HUDEP-2 (cell line): ENCODE results near the gene KCNG2.
"Not testable (repeated sequence)": the region's sequence is repeated elsewhere in the genome, so short reads cannot be mapped to it uniquely, and the experiment has no call there.

Source experiments
- DNase-seq, 76 experiments: peaks; one replicate each; lab custom pipeline; 2025; ENCODE audit not compliant: unreplicated experiment in 76 of 76; lab: John Stamatoyannopoulos, UW

KCNG2 gene

GRCh38 chr18:79849328-79850207 is 51.8 kb downstream of the KCNG2 start:
- DNase-seq: no peak

GRCh38 chr18:79850731-79851130 is 53.0 kb downstream of the KCNG2 start:
- DNase-seq: no peak

DNA sequence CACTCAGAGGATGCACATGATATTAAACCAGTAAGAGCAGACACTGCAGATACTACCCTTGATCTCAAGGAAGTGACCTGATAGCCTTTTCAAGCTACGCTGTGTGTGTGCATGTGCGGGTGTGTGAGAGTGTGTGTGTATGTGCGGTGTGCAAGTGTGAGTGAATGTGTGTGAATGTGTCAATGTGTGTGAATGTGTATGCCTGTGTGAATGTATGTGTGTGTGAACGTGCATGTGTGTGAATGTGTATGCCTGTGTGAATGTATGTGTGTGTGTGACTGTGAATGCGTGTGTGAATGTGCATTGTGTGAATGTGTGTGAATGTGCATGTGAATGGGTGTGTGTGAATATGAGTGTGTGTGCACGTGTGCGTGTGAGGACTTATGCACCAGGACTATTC is 53.8 kb downstream of the KCNG2 start:
- no peak for DNase-seq

- DNase-seq: no peak
Observed at GRCh38 chr18:79851950-79852349, 54.2 kb downstream of the KCNG2 start.

DNA sequence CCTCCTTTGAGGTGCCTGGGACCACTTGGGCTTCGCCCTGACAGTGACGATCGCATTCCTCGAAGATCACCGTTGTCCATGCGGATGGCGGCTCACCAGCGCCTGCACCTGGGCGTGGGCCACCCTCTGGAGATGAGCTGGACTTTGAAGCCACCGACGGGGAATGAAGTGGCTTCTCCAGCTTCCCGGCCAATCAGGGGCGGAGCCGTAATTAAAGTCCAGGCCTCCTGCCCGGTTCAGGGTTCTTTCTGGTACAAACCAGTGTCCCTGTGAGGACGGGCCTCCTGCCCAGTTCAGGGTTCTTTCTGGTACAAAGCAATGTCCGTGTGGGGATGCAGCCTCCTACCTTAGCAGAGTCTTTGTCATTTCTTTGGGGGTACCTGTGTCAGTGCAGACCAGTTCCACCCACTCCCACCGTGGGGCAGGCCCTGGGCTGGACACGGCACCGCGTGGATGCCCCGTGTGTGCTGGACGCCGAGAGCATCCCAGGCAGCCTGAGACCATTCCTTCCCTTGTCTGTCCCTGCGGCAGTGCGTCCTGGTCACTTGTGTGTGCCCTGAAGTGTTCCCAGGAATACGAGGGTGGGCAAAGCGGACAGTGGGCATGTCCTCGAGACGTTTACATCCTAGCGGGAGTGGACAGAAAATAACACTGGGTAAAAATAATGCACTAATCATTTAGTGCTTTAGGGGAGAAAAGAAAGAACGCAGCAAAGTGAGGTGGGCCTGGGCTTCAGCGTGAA is 55.0 kb downstream of the KCNG2 start:
- no peak for DNase-seq

- DNase-seq: no peak
Observed at GRCh38 chr18:79853303-79853992, 55.7 kb downstream of the KCNG2 start.

DNA sequence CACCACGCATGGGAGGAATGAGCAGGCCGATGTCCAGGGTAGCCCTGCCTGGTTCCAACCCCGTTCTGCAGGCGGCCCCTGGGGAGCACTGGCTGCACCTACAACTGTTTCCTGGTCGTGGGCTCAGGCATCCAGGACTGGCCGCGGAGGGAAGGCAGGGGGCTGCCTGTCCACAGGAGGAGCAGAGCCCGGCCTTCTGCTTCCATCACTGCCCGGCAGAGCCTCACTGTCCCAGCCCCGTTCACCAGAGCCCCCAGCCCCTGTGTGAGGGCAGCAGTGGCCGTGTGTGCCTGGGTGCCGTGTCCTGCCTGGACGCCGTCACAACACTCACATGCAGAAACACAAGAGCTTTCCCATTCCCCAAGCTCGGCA is 56.2 kb downstream of the KCNG2 start:
- no peak for DNase-seq

DNA sequence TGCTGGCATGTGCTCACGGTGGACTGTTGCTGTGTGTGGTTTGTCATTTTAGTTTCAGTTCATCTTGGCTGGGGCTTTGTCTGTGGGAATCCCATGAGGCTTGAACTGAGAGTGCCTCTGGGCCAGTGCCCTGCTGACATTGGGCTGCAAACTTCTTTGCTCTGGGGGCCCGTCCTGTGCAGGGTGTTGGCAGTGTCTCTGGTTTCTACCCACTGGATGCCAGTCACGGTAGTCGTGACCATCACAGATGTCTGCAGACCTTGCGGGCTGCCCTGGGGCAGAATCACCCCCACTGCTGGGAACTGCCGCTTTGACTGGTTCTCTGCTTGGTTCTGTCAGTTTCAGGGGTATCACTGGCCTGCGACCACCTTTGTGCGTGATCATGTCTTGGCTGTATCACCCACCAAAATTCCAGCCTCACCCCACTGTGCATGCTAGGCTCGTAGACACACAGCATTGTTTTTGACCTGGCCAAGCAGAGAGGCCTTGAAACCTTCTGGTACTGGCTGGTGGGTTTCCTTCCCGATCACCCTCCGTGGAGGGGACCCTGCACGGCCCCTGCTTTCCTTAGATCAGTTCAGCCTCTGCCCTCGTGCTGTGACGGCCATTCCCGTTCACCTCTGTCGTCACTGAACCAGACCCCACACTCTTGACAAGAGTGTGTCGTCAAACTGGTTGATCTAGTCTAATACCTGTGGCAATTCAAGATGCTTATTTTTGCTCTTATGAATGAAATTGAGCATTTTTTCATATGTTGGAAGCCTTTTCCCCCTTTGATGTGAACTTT is 57.6 kb downstream of the KCNG2 start:
- DNase-seq: no peak

GRCh38 chr18:79856119-79857007 is 58.6 kb downstream of the KCNG2 start:
- no peak for DNase-seq

DNA sequence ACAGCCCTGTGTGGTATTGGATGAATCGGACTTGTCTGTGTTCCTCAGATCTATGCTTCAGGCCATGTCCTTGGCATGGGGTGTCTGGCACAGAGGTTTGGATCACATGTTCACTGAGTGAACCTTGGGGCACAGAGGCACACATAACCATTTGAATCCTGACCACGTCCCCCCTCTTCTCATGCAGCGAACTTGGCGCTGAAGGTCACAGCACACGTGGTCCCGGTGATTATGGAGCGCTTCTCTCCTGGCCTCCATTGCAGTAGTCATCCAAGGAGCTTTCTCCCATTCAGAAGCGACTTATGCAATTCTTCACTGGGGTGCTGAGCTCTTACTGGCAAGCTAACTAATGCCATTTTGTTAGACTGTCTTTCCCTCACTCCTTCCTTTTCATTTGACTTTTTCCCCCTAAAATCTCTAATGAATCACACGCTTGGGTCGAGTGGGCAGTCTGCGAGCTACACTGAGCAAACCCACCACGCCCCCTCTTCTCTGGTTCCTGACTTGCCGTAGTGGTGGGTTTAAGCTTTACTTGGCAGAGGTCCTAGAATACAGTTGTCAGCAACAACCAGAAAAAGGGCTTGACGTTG is 59.4 kb downstream of the KCNG2 start:
- no peak for DNase-seq

DNA sequence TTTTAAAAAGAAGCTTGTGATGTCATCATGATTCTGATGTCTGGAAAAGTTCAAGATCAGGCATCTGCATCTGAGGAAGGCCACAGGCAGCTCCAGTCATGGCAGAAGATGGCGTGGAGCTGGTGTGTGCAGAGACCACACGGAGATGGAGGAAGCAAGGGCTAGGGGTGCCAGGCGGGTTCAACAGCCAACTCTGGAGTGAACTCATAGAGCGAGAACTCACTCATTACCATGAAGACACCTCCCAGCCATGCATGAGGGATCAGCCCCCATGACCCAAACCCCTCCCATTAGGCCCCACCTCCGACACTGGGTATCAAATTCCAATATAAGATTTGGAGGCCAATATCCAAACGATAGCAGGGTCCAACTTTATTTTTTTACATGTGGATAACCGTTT is 61.6 kb downstream of the KCNG2 start:
- no peak for DNase-seq

DNA sequence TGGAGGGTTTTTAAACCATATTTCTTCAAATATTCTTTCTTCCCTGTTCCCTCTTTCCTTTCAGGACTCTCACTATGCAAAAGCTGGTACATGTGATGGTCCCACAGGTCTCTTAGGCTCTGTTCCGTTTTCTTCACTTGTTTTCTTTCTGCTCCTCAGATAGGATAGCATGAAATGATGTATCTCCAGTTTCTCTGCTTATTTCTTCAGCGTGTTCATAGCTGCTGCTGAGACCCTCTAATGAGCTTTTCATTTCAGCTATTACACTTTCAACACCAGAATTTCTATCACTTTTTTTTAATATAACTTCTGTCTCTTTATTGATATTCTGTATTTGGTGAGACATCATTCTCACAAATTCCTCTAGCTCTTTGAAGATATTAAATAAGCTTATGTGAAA is 63.9 kb downstream of the KCNG2 start:
- no peak for DNase-seq

DNA sequence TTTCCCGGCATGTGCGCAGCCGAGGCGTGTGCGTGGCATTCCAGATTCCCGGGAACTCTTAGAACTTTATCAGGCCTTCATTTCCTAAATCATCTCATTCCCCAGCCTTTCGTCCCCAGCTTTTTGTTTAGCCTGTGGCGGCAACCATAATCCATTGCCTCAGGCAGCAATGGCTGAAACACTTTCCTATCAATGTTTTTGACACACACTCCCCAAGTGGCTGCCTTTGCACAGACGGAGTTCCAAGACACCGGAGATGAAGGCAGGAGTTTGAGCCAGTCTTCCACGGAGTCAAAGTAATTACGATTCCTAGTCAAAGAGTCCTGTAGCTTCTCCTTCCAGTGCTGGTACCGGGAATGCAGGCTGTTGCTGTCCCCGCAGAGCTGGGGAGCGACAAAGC is 64.8 kb downstream of the KCNG2 start:
- DNase-seq: no peak

GRCh38 chr18:79863161-79864005 is 65.6 kb downstream of the KCNG2 start:
- no peak for DNase-seq

GRCh38 chr18:79864006-79864725 is 66.4 kb downstream of the KCNG2 start:
- DNase-seq: no peak

GRCh38 chr18:79864955-79865354 is 67.2 kb downstream of the KCNG2 start:
- DNase-seq: not testable (repeated sequence)

DNA sequence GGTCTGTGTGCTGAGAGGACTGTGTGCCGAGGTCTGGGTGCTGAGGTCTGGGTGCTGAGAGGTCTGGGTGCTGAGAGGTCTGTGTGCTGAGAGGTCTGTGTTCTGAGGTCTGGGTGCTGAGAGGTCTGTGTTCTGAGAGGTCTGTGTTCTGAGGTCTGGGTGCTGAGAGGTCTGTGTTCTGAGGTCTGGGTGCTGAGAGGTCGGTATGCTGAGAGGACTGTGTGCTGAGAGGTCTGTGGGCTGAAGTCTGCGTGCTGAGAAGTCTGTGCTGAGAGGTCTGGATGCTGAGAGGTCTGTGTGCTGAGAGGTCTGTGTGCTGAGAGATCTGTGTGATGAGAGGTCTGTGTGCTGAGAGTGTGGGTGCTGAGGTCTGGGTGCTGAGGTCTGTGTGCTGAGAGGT is 68.2 kb downstream of the KCNG2 start:
- DNase-seq: not testable (repeated sequence)
